GM19023 (cell line): ENCODE data around the gene STX18.
"Not testable (repeated sequence)": the region's sequence is repeated elsewhere in the genome, so short reads cannot be mapped to it uniquely, and the experiment has no call there.

Experiments used
- ATAC-seq: cut with Tn5 transposase; IDR thresholded peaks from one replicate; pipeline ENCODE4 v1.9.1; 2021; ENCODE audit warnings: mild to moderate bottlenecking, moderate library complexity; ENCODE audit not compliant: unreplicated experiment

Gene STX18

GRCh38 chr4:4481399-4481994, 60.4 kb downstream of the STX18 start:
- no peak for ATAC-seq

- no peak for ATAC-seq
These were observed 61.0 kb downstream of the STX18 start for GRCh38 chr4:4480685-4481398.

- no peak for ATAC-seq
These were observed 61.6 kb downstream of the STX18 start for GRCh38 chr4:4480205-4480604.

GRCh38 chr4:4479366-4479765, 62.5 kb downstream of the STX18 start:
- no peak for ATAC-seq

GRCh38 chr4:4477796-4478195, 64.1 kb downstream of the STX18 start:
- no peak for ATAC-seq

GRCh38 chr4:4477391-4477790, 64.5 kb downstream of the STX18 start:
- no peak for ATAC-seq

GRCh38 chr4:4474476-4474875, 67.4 kb downstream of the STX18 start:
- no peak for ATAC-seq

GRCh38 chr4:4472344-4472958, 69.4 kb downstream of the STX18 start:
- ATAC-seq, result no peak

GRCh38 chr4:4471195-4471594, 70.7 kb downstream of the STX18 start:
- ATAC-seq, result no peak

- ATAC-seq, result no peak
These were observed 71.6 kb downstream of the STX18 start for GRCh38 chr4:4470208-4470607.

- ATAC-seq, result not testable (repeated sequence)
These were observed 76.6 kb downstream of the STX18 start for GRCh38 chr4:4465238-4465637.

GRCh38 chr4:4462970-4463369, 78.9 kb downstream of the STX18 start:
- no peak for ATAC-seq

GRCh38 chr4:4461850-4462249, 80.0 kb downstream of the STX18 start:
- ATAC-seq, result no peak

- no peak for ATAC-seq
These were observed 80.7 kb downstream of the STX18 start for GRCh38 chr4:4461178-4461577.

- no peak for ATAC-seq
These were observed 81.1 kb downstream of the STX18 start for GRCh38 chr4:4460759-4461158.

GRCh38 chr4:4459181-4459580, 82.7 kb downstream of the STX18 start:
- no peak for ATAC-seq

GRCh38 chr4:4457803-4458553, 83.9 kb downstream of the STX18 start:
- ATAC-seq, result no peak

GRCh38 chr4:4456816-4457578, 84.9 kb downstream of the STX18 start:
- ATAC-seq, result no peak

- no peak for ATAC-seq
These were observed 85.5 kb downstream of the STX18 start for GRCh38 chr4:4456351-4456750.

GRCh38 chr4:4455210-4455865, 86.5 kb downstream of the STX18 start:
- ATAC-seq, result peak; percentile 72
